OCI-LY1 (cell line): Measurements from ENCODE around the gene NATD1.

ENCODE experiments used
- CTCF ChIP-seq: fragments of 200-600 bp; sonication (generic), shearing (Covaris generic); IDR thresholded peaks from 2 replicates; pipeline ENCODE4 v1.5.1; 2017; ENCODE audit warnings: mild to moderate bottlenecking, antibody characterized with exemption, low read length, moderate library complexity, mixed read lengths
- EZH2 ChIP-seq: fragments of 200-600 bp; sonication (generic), shearing (Covaris generic); IDR thresholded peaks from 2 replicates; pipeline ENCODE4 v1.8.0; 2017; ENCODE audit warnings: borderline replicate concordance, mixed run types, mild to moderate bottlenecking, antibody characterized with exemption, low read length, moderate library complexity, mixed read lengths

- TF ChIP-seq CTCF = no peak
- TF ChIP-seq EZH2 = no peak
These were observed 21.7 kb downstream of the NATD1 start for GRCh38 chr17:21231533-21231932.
